ENCODE results near the gene CST7. TPM values are rescaled to one million over a fixed set of nuclear protein-coding genes. Genes with fewer than 3 reads are reported as not detected.

CST7 gene
- total RNA-seq, 1 donor from 2014 or later, result not detected

- no peaks in the 10 kb centered on the region for H3K4me1 Mint-ChIP-seq (ENCODE audit: unreplicated experiment)
- H3K27ac Mint-ChIP-seq (ENCODE audit: unreplicated experiment), result no peak overlapping the region
- peaks cover 5% of the 10 kb centered on the region for H3K27me3 Mint-ChIP-seq (ENCODE audit: unreplicated experiment)
These were observed 38.6 kb upstream of the CST7 start for GRCh38 chr20:24910461-24910860.

GRCh38 chr20:24911461-24911860 lies 37.6 kb upstream of the CST7 start:
- Mint-ChIP-seq H3K36me3 (ENCODE audit: unreplicated experiment) (no peaks in the 10 kb centered on the region), H3K27ac (ENCODE audit: unreplicated experiment) (no peak overlapping the region), H3K27me3 (ENCODE audit: unreplicated experiment) (peaks cover 5% of the 10 kb centered on the region), H3K9me3 (ENCODE audit: unreplicated experiment) (no peaks in the 10 kb centered on the region), H3K4me1 (ENCODE audit: unreplicated experiment) (no peaks in the 10 kb centered on the region), H3K4me3 (ENCODE audit: unreplicated experiment) (no peak overlapping the region)
- no peak for TF ChIP-seq CTCF (IDR thresholded peaks at IDR 0.05)
- DNase-seq (ENCODE audit: extremely low spot score, unreplicated experiment), result peak; percentile 49

More at GRCh38 chr20:24910461-24910860, 38.6 kb upstream of the CST7 start:
- peak; percentile 80 for DNase-seq (ENCODE audit: extremely low spot score, unreplicated experiment)
- Mint-ChIP-seq H3K4me3 (ENCODE audit: unreplicated experiment) (no peak overlapping the region), H3K36me3 (ENCODE audit: unreplicated experiment) (no peaks in the 10 kb centered on the region), H3K9me3 (ENCODE audit: unreplicated experiment) (no peaks in the 10 kb centered on the region)
- TF ChIP-seq CTCF (IDR thresholded peaks at IDR 0.05), result no peak

- DNase-seq (ENCODE audit: extremely low spot score, unreplicated experiment), result peak; percentile 23
- no peak for TF ChIP-seq CTCF (IDR thresholded peaks at IDR 0.05)
These were observed 36.5 kb upstream of the CST7 start for GRCh38 chr20:24912397-24913075.

GRCh38 chr20:24913076-24913628 lies 35.9 kb upstream of the CST7 start:
- Mint-ChIP-seq H3K4me1 (ENCODE audit: unreplicated experiment) (no peaks in the 10 kb centered on the region), H3K27me3 (ENCODE audit: unreplicated experiment) (peaks cover 11% of the 10 kb centered on the region), H3K4me3 (ENCODE audit: unreplicated experiment) (no peak overlapping the region), H3K9me3 (ENCODE audit: unreplicated experiment) (no peaks in the 10 kb centered on the region), H3K27ac (ENCODE audit: unreplicated experiment) (no peak overlapping the region), H3K36me3 (ENCODE audit: unreplicated experiment) (no peaks in the 10 kb centered on the region)
- peak; percentile 79 for DNase-seq (ENCODE audit: extremely low spot score, unreplicated experiment)
- TF ChIP-seq CTCF (IDR thresholded peaks at IDR 0.05), result no peak

More at GRCh38 chr20:24912397-24913075, 36.5 kb upstream of the CST7 start:
- Mint-ChIP-seq H3K9me3 (ENCODE audit: unreplicated experiment) (no peaks in the 10 kb centered on the region), H3K4me1 (ENCODE audit: unreplicated experiment) (no peaks in the 10 kb centered on the region), H3K27me3 (ENCODE audit: unreplicated experiment) (peaks cover 11% of the 10 kb centered on the region), H3K4me3 (ENCODE audit: unreplicated experiment) (no peak overlapping the region), H3K27ac (ENCODE audit: unreplicated experiment) (no peak overlapping the region), H3K36me3 (ENCODE audit: unreplicated experiment) (no peaks in the 10 kb centered on the region)

GRCh38 chr20:24914388-24915241 lies 34.5 kb upstream of the CST7 start:
- peaks cover 15% of the 10 kb centered on the region for H3K27me3 Mint-ChIP-seq (ENCODE audit: unreplicated experiment)
- H3K4me1 Mint-ChIP-seq (ENCODE audit: unreplicated experiment), result peaks cover 3% of the 10 kb centered on the region
- DNase-seq (ENCODE audit: extremely low spot score, unreplicated experiment), result peak; percentile 76
- no peaks in the 10 kb centered on the region for H3K9me3 Mint-ChIP-seq (ENCODE audit: unreplicated experiment)
- no peaks in the 10 kb centered on the region for H3K36me3 Mint-ChIP-seq (ENCODE audit: unreplicated experiment)
- no peak overlapping the region for H3K27ac Mint-ChIP-seq (ENCODE audit: unreplicated experiment)
- TF ChIP-seq CTCF (IDR thresholded peaks at IDR 0.05), result no peak
- no peak overlapping the region for H3K4me3 Mint-ChIP-seq (ENCODE audit: unreplicated experiment)
